ENCODE measurements around the gene INSIG2. TPM values are rescaled to one million over a fixed set of nuclear protein-coding genes. Genes with fewer than 3 reads are reported as not detected.

Gene INSIG2
- total RNA-seq, 1 donor from 2014 or later = 35.2 TPM

- Mint-ChIP-seq H3K27ac (no peak overlapping the region), H3K27me3 (no peaks in the 10 kb centered on the region), H3K4me3 (no peak overlapping the region), H3K9me3 (no peaks in the 10 kb centered on the region), H3K4me1 (peaks cover 6% of the 10 kb centered on the region), H3K36me3 (ENCODE audit: low read depth) (no peaks in the 10 kb centered on the region)
- DNase-seq = no peak
- intact Hi-C loops (cut with micrococcal nuclease) = no loop called here
These were observed 32.1 kb downstream of the INSIG2 start for GRCh38 chr2:118120401-118120780.

DNA sequence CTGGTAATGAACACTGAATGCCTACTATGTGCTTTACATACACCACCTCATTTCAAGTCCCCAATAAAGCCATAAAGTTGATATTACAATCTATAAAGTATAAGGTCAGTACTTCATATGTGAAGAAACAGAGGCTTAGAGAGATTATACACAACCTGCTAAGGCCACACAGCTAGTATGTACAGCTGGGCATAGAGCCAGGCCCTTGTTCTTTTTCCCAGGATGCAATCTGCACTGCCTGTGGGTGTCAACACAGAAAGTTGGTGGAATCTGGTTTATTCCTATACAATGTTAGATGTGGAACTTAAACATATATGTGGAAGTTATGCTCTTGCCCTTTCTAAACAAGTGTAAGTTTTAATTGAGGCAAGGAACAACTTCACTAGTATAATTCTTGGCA lies 32.8 kb downstream of the INSIG2 start:
- Mint-ChIP-seq H3K9me3 (no peaks in the 10 kb centered on the region), H3K4me1 (peaks cover 6% of the 10 kb centered on the region), H3K36me3 (ENCODE audit: low read depth) (no peaks in the 10 kb centered on the region), H3K4me3 (no peak overlapping the region), H3K27ac (no peak overlapping the region), H3K27me3 (no peaks in the 10 kb centered on the region)
- DNase-seq = no peak
- intact Hi-C loops (cut with micrococcal nuclease) = no loop called here

GRCh38 chr2:118121986-118122524 lies 33.8 kb downstream of the INSIG2 start:
- peaks cover 6% of the 10 kb centered on the region for H3K4me1 Mint-ChIP-seq
- intact Hi-C loops (cut with micrococcal nuclease) = no loop called here
- no peak overlapping the region for H3K4me3 Mint-ChIP-seq
- no peaks in the 10 kb centered on the region for H3K36me3 Mint-ChIP-seq (ENCODE audit: low read depth)
- DNase-seq = no peak
- no peak overlapping the region for H3K27ac Mint-ChIP-seq
- H3K27me3 Mint-ChIP-seq = no peaks in the 10 kb centered on the region
- H3K9me3 Mint-ChIP-seq = no peaks in the 10 kb centered on the region

DNA sequence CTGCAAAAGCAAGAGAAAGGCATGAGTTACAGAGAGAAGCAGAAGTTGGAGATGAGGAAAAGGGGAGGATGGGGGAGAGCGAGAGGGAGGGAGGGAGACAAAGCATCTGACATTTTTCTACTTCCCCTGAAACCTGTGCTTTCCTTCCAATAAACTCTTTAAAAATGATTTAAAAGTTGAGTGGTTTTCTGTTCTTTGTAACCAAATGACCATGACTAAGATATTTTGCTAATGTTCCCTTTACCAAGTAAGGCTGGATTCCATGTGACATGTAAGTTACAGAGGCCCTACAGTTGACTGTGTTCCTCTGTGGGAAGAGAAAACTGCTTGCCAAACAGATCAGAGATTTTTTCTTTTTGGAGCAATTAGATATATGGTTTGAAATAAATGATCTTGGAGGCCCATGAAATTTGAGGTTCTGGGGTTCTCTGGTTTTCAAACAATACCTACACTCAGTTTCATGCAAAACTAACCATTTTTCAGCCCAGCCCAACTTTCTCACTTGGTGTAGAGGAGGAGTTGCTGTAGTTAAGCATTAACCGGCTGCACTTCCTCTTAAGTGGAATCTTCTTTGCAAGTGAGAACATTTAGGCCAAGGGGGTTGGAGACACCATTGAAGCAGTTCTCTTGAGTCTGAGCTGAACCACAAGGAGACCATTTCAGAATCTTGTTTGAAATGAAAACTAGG lies 34.5 kb downstream of the INSIG2 start:
- Mint-ChIP-seq H3K36me3 (ENCODE audit: low read depth) (no peaks in the 10 kb centered on the region), H3K4me3 (no peak overlapping the region), H3K4me1 (peaks cover 2% of the 10 kb centered on the region), H3K27ac (no peak overlapping the region), H3K9me3 (no peaks in the 10 kb centered on the region), H3K27me3 (peaks cover 2% of the 10 kb centered on the region)
- no peak for DNase-seq
- intact Hi-C loops (cut with micrococcal nuclease) = no loop called here

DNA sequence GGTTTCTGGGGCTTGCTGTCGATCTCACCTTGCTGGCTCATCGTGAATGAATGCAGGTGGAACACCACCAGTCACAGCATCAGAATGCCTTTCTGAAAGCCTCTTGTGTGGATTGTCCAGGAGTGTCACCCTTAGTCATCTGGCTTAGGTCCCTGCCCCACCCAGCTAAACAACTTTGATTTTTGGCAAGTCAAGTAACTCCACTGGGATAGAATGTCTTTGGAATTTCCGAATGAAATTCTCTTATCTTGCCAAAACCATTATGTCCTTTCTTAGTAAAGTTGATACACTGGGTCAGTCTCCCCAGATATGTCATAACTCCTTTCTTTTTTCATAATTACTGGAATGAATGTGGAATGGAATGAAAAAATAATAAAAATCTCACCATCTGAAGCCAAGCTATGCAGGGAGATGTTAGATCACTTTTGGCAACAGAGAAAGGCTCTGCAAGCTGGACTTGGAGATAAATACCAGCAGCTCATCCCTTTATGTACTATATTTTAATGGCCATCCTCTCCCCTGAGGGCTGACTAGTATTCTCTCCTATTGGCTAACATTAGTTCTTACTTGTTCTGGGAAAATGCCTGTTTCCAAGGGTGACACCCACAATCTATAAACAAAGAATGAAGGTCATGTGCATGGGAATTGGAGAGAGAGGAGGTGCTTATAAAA lies 35.4 kb downstream of the INSIG2 start:
- intact Hi-C loops (cut with micrococcal nuclease) = no loop called here

GRCh38 chr2:118124288-118124891 lies 36.1 kb downstream of the INSIG2 start:
- Mint-ChIP-seq H3K36me3 (ENCODE audit: low read depth) (no peaks in the 10 kb centered on the region), H3K4me3 (no peak overlapping the region), H3K4me1 (no peaks in the 10 kb centered on the region), H3K27ac (no peak overlapping the region), H3K27me3 (peaks cover 5% of the 10 kb centered on the region), H3K9me3 (no peaks in the 10 kb centered on the region)
- no peak for DNase-seq
- intact Hi-C loops (cut with micrococcal nuclease) = no loop called here

More for the DNA sequence above, 35.4 kb downstream of the INSIG2 start:
- Mint-ChIP-seq H3K9me3 (no peaks in the 10 kb centered on the region), H3K27me3 (peaks cover 5% of the 10 kb centered on the region), H3K36me3 (ENCODE audit: low read depth) (no peaks in the 10 kb centered on the region), H3K4me1 (peaks cover 1% of the 10 kb centered on the region), H3K27ac (no peak overlapping the region), H3K4me3 (no peak overlapping the region)
- no peak for DNase-seq

DNA sequence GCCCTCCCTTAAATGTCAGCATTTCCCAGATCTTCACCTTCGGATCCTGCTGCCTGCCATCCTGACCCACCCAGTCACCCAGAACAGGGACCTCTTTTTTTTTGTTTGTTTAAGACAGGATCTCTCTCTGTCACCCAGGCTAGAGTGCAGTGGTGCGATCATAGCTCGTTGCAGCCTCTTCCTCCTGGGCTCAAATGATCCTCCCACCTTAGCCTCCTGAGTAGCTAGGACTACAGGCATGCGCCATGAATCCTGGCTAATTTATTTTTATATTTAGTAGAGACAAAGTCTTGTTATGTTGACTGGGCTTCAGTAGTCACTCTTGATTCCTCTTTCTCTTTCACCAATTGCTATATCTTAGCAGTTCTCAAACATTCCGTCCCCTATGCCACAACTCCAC lies 39.0 kb downstream of the INSIG2 start:
- no peak overlapping the region for H3K27ac Mint-ChIP-seq
- peaks cover 10% of the 10 kb centered on the region for H3K4me1 Mint-ChIP-seq
- peaks cover 5% of the 10 kb centered on the region for H3K27me3 Mint-ChIP-seq
- H3K36me3 Mint-ChIP-seq (ENCODE audit: low read depth) = no peaks in the 10 kb centered on the region
- DNase-seq = no peak
- H3K4me3 Mint-ChIP-seq = no peak overlapping the region
- no peaks in the 10 kb centered on the region for H3K9me3 Mint-ChIP-seq
- intact Hi-C loops (cut with micrococcal nuclease) = no loop called here

- H3K4me1 Mint-ChIP-seq = peaks cover 10% of the 10 kb centered on the region
- no peak overlapping the region for H3K4me3 Mint-ChIP-seq
- H3K36me3 Mint-ChIP-seq (ENCODE audit: low read depth) = no peaks in the 10 kb centered on the region
- DNase-seq = no peak
- intact Hi-C loops (cut with micrococcal nuclease) = no loop called here
- H3K27ac Mint-ChIP-seq = no peak overlapping the region
- no peaks in the 10 kb centered on the region for H3K9me3 Mint-ChIP-seq
- peaks cover 5% of the 10 kb centered on the region for H3K27me3 Mint-ChIP-seq
These were observed 40.6 kb downstream of the INSIG2 start for GRCh38 chr2:118128826-118129225.

DNA sequence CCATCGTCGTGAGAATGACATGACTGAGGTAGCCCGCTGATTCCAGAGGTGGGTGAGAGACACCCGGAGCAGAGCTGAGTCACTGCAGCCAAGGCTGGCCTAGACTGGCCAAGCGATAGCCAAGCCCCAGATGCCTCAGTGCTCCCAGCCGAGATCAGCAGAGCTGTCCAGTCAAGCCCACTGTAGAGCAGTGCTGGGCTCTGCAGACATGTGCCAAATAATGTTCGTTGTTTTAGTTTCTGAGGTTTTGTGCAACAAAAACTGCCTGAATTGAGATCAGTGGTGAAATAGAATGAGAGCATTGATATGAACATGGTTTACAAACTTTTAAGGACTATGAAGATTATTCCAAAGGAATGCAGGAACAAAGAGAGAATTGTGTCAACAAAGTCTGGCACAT lies 42.1 kb downstream of the INSIG2 start:
- peaks cover 10% of the 10 kb centered on the region for H3K4me1 Mint-ChIP-seq
- H3K9me3 Mint-ChIP-seq = no peaks in the 10 kb centered on the region
- H3K4me3 Mint-ChIP-seq = no peak overlapping the region
- peaks cover 9% of the 10 kb centered on the region for H3K27me3 Mint-ChIP-seq
- DNase-seq = no peak
- intact Hi-C loops (cut with micrococcal nuclease) = loop anchor here (5.0 kb wide), 1 partner anchor 47 kb away; no protein-coding TSS in a partner anchor
- H3K27ac Mint-ChIP-seq = peak overlapping the region; percentile 14
- no peaks in the 10 kb centered on the region for H3K36me3 Mint-ChIP-seq (ENCODE audit: low read depth)

GRCh38 chr2:118131771-118132170 lies 43.5 kb downstream of the INSIG2 start:
- intact Hi-C loops (cut with micrococcal nuclease) = loop anchor here (1.0 to 5.0 kb wide), 2 partner anchors 42 to 46 kb away; no protein-coding TSS in a partner anchor

DNA sequence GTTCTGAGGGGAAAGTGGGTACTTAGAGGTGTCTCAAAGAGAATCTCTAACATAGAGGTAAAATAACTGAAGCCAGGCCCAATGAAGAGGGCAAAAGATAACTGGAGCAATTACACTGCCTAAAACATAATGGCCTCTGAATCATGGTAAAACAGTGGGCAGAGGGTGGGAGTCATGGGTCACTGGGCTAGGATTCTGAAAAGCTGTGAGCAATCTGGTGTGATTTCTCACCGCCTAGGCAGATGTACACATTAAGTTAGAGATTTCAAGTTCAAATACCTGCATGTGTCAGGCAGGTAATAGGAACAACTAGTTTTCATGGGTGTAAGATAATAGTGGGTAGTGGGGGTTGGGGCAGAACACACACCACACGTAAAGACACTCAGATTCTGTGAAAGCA lies 45.6 kb downstream of the INSIG2 start:
- Mint-ChIP-seq H3K36me3 (ENCODE audit: low read depth) (no peaks in the 10 kb centered on the region), H3K4me3 (no peak overlapping the region), H3K27ac (no peak overlapping the region), H3K4me1 (peaks cover 10% of the 10 kb centered on the region), H3K9me3 (no peaks in the 10 kb centered on the region), H3K27me3 (peaks cover 6% of the 10 kb centered on the region)
- intact Hi-C loops (cut with micrococcal nuclease) = loop anchor here (5.0 kb wide), 1 partner anchor 43 kb away; no protein-coding TSS in a partner anchor
- no peak for DNase-seq

More at GRCh38 chr2:118131771-118132170, 43.5 kb downstream of the INSIG2 start:
- no peak for DNase-seq
- Mint-ChIP-seq H3K27ac (no peak overlapping the region), H3K4me3 (no peak overlapping the region), H3K27me3 (peaks cover 12% of the 10 kb centered on the region), H3K36me3 (ENCODE audit: low read depth) (no peaks in the 10 kb centered on the region), H3K4me1 (peaks cover 10% of the 10 kb centered on the region), H3K9me3 (no peaks in the 10 kb centered on the region)

GRCh38 chr2:118134650-118135049 lies 46.4 kb downstream of the INSIG2 start:
- Mint-ChIP-seq H3K4me3 (no peak overlapping the region), H3K9me3 (no peaks in the 10 kb centered on the region), H3K27ac (no peak overlapping the region), H3K27me3 (peaks cover 6% of the 10 kb centered on the region), H3K4me1 (peaks cover 10% of the 10 kb centered on the region), H3K36me3 (ENCODE audit: low read depth) (no peaks in the 10 kb centered on the region)
- intact Hi-C loops (cut with micrococcal nuclease) = loop anchor here (5.0 kb wide), 1 partner anchor 43 kb away; no protein-coding TSS in a partner anchor
- DNase-seq = no peak

DNA sequence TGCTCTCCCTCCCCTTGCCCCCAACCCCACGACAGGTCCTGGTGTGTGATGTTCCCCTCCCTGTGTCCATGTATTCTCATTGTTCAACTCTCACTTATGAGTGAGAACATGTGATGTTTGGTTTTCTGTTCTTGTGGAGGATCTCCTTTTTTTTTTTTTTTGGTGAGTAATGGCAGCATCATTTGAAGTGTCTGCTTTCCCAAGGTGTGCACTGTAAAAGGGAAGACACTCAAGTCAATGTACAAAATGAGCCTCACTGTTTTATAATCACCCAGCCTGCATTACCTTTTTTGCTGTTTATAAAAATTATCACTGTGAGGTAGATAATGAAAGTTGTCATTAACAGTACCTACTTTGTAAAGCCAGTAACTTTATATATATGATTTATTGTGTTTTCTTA lies 56.9 kb downstream of the INSIG2 start:
- H3K4me3 Mint-ChIP-seq = no peak overlapping the region
- peaks cover 2% of the 10 kb centered on the region for H3K27me3 Mint-ChIP-seq
- H3K36me3 Mint-ChIP-seq (ENCODE audit: low read depth) = no peaks in the 10 kb centered on the region
- H3K4me1 Mint-ChIP-seq = peaks cover 4% of the 10 kb centered on the region
- no peaks in the 10 kb centered on the region for H3K9me3 Mint-ChIP-seq
- H3K27ac Mint-ChIP-seq = no peak overlapping the region
- intact Hi-C loops (cut with micrococcal nuclease) = no loop called here
- peak; percentile 3 for DNase-seq

- intact Hi-C loops (cut with micrococcal nuclease) = no loop called here
- peaks cover 2% of the 10 kb centered on the region for H3K27me3 Mint-ChIP-seq
- H3K9me3 Mint-ChIP-seq = no peaks in the 10 kb centered on the region
- H3K4me3 Mint-ChIP-seq = no peak overlapping the region
- H3K4me1 Mint-ChIP-seq = peaks cover 4% of the 10 kb centered on the region
- no peaks in the 10 kb centered on the region for H3K36me3 Mint-ChIP-seq (ENCODE audit: low read depth)
- peak; percentile 46 for DNase-seq
- no peak overlapping the region for H3K27ac Mint-ChIP-seq
These were observed 57.5 kb downstream of the INSIG2 start for GRCh38 chr2:118145806-118146205.
